HG02943 (cell line): ENCODE measurements around the gene DLX4.

ENCODE experiments used
- ATAC-seq: cut with Tn5 transposase; IDR thresholded peaks from one replicate; pipeline ENCODE4 v1.9.1; 2021; ENCODE audit warnings: mild to moderate bottlenecking, low read depth, moderate library complexity; ENCODE audit not compliant: unreplicated experiment

DLX4 gene

GRCh38 chr17:49985310-49985990 lies 16.5 kb downstream of the DLX4 start:
- ATAC-seq, result no peak

- no peak for ATAC-seq
Observed at GRCh38 chr17:49986396-49987289, 17.7 kb downstream of the DLX4 start.

GRCh38 chr17:49987290-49987585 lies 18.2 kb downstream of the DLX4 start:
- no peak for ATAC-seq

GRCh38 chr17:49987681-49988441 lies 18.9 kb downstream of the DLX4 start:
- ATAC-seq, result no peak

GRCh38 chr17:49989518-49989880 lies 20.5 kb downstream of the DLX4 start:
- ATAC-seq, result no peak

- ATAC-seq, result no peak
Observed at GRCh38 chr17:49990331-49990730, 21.3 kb downstream of the DLX4 start.

- ATAC-seq, result no peak
Observed at GRCh38 chr17:49990921-49991320, 21.9 kb downstream of the DLX4 start.

GRCh38 chr17:49991409-49991808 lies 22.4 kb downstream of the DLX4 start:
- no peak for ATAC-seq

GRCh38 chr17:49992191-49992932 lies 23.4 kb downstream of the DLX4 start:
- no peak for ATAC-seq

GRCh38 chr17:49992933-49993422 lies 24.0 kb downstream of the DLX4 start:
- ATAC-seq, result no peak

GRCh38 chr17:49993423-49994060 lies 24.6 kb downstream of the DLX4 start:
- ATAC-seq, result no peak

GRCh38 chr17:49994085-49995054 lies 25.4 kb downstream of the DLX4 start:
- no peak for ATAC-seq

- no peak for ATAC-seq
Observed at GRCh38 chr17:49995055-49995738, 26.2 kb downstream of the DLX4 start, which contains the start of gene DLX3. TSS of gene DLX3 (minus strand) at chr17:49995224. CDS start at chr17:49994998, 226 bp downstream.

- no peak for ATAC-seq
Observed at GRCh38 chr17:49996121-49996494, 27.1 kb downstream of the DLX4 start.

- ATAC-seq, result no peak
Observed at GRCh38 chr17:49996495-49997300, 27.7 kb downstream of the DLX4 start.

GRCh38 chr17:49997301-49997650 lies 28.3 kb downstream of the DLX4 start:
- no peak for ATAC-seq
